Astrocyte (in vitro differentiated cells and primary cell): ENCODE data around the gene DUSP5. TPM values are rescaled to one million over a fixed set of nuclear protein-coding genes. Genes with fewer than 3 reads are reported as not detected.

ENCODE experiments used
- DNase-seq: peaks from one replicate; pipeline ENCODE4 v3.0.0-alpha.2; 2010; ENCODE audit warnings: low read depth
- FAIRE-seq: peaks from 2 replicates; lab custom pipeline; 2011; peaks lifted over from hg19 to GRCh38; lab: Jason Lieb, UNC
- H2AFZ ChIP-seq: 2 replicates; pipeline ENCODE4 v1.6.0; 2012; ENCODE audit warnings: low read depth, low read length, inconsistent platforms
- H3K27ac ChIP-seq: 2 replicates; pipeline ENCODE4 v1.5.1; 2011; ENCODE audit warnings: low read depth, low read length, inconsistent platforms
- H3K27me3 ChIP-seq: 2 replicates; pipeline ENCODE4 v1.6.0; 2011; ENCODE audit warnings: low read length, inconsistent platforms; ENCODE audit not compliant: insufficient read depth
- H3K36me3 ChIP-seq: 2 replicates; pipeline ENCODE4 v1.5.1; 2011; ENCODE audit warnings: low read length, inconsistent platforms; ENCODE audit not compliant: insufficient read depth
- H3K4me1 ChIP-seq: 2 replicates; pipeline ENCODE4 v1.5.1; 2011; ENCODE audit warnings: low read length, inconsistent platforms; ENCODE audit not compliant: insufficient read depth
- H3K4me2 ChIP-seq: 2 replicates; pipeline ENCODE4 v1.6.0; 2012; ENCODE audit warnings: low read length, inconsistent platforms
- H3K4me3 ChIP-seq: 2 replicates; pipeline ENCODE4 v1.5.1; 2011; ENCODE audit warnings: low read depth, mild to moderate bottlenecking, low read length, inconsistent platforms; ENCODE audit not compliant: insufficient read depth
- H3K79me2 ChIP-seq: 2 replicates; pipeline ENCODE4 v1.6.0; 2012; ENCODE audit warnings: mild to moderate bottlenecking, low read length, inconsistent platforms; ENCODE audit not compliant: insufficient read depth
- H3K9ac ChIP-seq: 2 replicates; pipeline ENCODE4 v1.6.0; 2012; ENCODE audit warnings: mild to moderate bottlenecking, low read length, inconsistent platforms
- H3K9me3 ChIP-seq: 2 replicates; pipeline ENCODE4 v1.5.1; 2012; ENCODE audit warnings: low read depth, mild to moderate bottlenecking, low read length, inconsistent platforms; ENCODE audit not compliant: insufficient read depth
- H4K20me1 ChIP-seq: 2 replicates; pipeline ENCODE4 v1.6.0; 2012; ENCODE audit warnings: low read length, inconsistent platforms; ENCODE audit not compliant: insufficient read depth
- H3K27ac Mint-ChIP-seq: one replicate; pipeline ENCODE4 v1.8.0; 2021; ENCODE audit warnings: mild to moderate bottlenecking, mixed read lengths; ENCODE audit not compliant: unreplicated experiment
- H3K27me3 Mint-ChIP-seq: one replicate; pipeline ENCODE4 v1.8.0; 2021; ENCODE audit warnings: low read depth, mixed read lengths; ENCODE audit not compliant: unreplicated experiment
- H3K36me3 Mint-ChIP-seq: one replicate; pipeline ENCODE4 v1.8.0; 2021; ENCODE audit warnings: low read depth, mixed read lengths; ENCODE audit not compliant: unreplicated experiment
- H3K4me1 Mint-ChIP-seq: one replicate; pipeline ENCODE4 v1.8.0; 2021; ENCODE audit warnings: low read depth, mixed read lengths; ENCODE audit not compliant: unreplicated experiment
- H3K4me3 Mint-ChIP-seq: one replicate; pipeline ENCODE4 v1.8.0; 2021; ENCODE audit warnings: mild to moderate bottlenecking, moderate library complexity, mixed read lengths; ENCODE audit not compliant: unreplicated experiment
- H3K9me3 Mint-ChIP-seq: one replicate; pipeline ENCODE4 v1.8.0; 2021; ENCODE audit warnings: mild to moderate bottlenecking, mixed read lengths; ENCODE audit not compliant: unreplicated experiment
- EZH2 ChIP-seq: IDR thresholded peaks from 2 replicates; pipeline ENCODE4 v1.6.1; 2012; ENCODE audit warnings: mild to moderate bottlenecking, low read length, inconsistent platforms; ENCODE audit not compliant: insufficient read depth
- total RNA-seq: library from RNA; stranded (reverse); gene quantifications from 2 replicates; pipeline ENCODE4 v1.2.1, GENCODE V29; 2021
- TF ChIP-seq, protein P1 (sequence below): IDR thresholded peaks from 2 replicates; pipeline ENCODE4 v1.5.1; 2011; ENCODE audit warnings: low read depth, mild to moderate bottlenecking, inconsistent platforms, low read length, moderate library complexity; ENCODE audit not compliant: insufficient read depth

The DUSP5 gene
- total RNA-seq, 1 donor from 2014 or later: 36.4 TPM

DNA sequence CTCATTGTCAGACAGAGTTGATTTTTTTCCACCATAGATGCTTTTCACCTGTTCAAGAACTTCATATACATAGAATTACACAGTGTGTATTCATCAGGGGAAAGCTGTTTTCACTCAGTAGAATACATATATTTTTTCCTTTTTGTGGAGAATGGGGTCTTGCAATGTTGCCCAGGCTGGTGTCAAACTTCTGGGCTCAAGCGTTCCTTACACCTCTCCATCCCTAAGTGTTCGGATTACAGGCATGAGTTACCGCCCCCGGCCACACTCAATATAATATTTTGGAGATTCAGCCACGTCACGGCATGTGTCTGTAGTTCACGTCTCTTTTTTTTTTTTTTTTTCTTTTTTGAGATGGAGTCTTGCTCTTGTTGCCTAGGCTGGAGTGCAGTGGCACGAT, 62.3 kb downstream of the DUSP5 start:
- no peaks in the 10 kb centered on the region for H3K9me3 Mint-ChIP-seq
- H3K9me3 ChIP-seq: no peaks in the 10 kb centered on the region

More for the DNA sequence above, 62.3 kb downstream of the DUSP5 start:
- Histone ChIP-seq H3K27ac (no peak overlapping the region), H4K20me1 (no peaks in the 10 kb centered on the region), H3K4me1 (no peaks in the 10 kb centered on the region), H2AFZ (no peak overlapping the region), H3K27me3 (no peaks in the 10 kb centered on the region), H3K4me2 (no peak overlapping the region), H3K79me2 (no peaks in the 10 kb centered on the region), H3K4me3 (no peak overlapping the region), H3K36me3 (no peaks in the 10 kb centered on the region), H3K9ac (no peak overlapping the region)
- DNase-seq (no peak), FAIRE-seq (no peak)
- no peaks in the 10 kb centered on the region for H3K27me3 Mint-ChIP-seq
- no peak overlapping the region for H3K4me3 Mint-ChIP-seq
- peaks cover 2% of the 10 kb centered on the region for H3K36me3 Mint-ChIP-seq
- peaks cover 9% of the 10 kb centered on the region for H3K4me1 Mint-ChIP-seq
- H3K27ac Mint-ChIP-seq: no peak overlapping the region
- TF ChIP-seq, protein P1, sequence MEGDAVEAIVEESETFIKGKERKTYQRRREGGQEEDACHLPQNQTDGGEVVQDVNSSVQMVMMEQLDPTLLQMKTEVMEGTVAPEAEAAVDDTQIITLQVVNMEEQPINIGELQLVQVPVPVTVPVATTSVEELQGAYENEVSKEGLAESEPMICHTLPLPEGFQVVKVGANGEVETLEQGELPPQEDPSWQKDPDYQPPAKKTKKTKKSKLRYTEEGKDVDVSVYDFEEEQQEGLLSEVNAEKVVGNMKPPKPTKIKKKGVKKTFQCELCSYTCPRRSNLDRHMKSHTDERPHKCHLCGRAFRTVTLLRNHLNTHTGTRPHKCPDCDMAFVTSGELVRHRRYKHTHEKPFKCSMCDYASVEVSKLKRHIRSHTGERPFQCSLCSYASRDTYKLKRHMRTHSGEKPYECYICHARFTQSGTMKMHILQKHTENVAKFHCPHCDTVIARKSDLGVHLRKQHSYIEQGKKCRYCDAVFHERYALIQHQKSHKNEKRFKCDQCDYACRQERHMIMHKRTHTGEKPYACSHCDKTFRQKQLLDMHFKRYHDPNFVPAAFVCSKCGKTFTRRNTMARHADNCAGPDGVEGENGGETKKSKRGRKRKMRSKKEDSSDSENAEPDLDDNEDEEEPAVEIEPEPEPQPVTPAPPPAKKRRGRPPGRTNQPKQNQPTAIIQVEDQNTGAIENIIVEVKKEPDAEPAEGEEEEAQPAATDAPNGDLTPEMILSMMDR: no peak
- no peak for TF ChIP-seq EZH2

Other genes starting within 250 kb of the DUSP5 start
- 40.8 and 46.7 TPM in 2 replicates for gene SMNDC1, start 193.0 kb upstream of the DUSP5 start, total RNA-seq
- gene SMC3, start 69.8 kb downstream of the DUSP5 start, total RNA-seq: 24.8 and 27.2 TPM in 2 replicates
- 1.5 TPM in 2 replicates for gene RBM20, start 146.4 kb downstream of the DUSP5 start, total RNA-seq